K562 (cell line): ENCODE data around the gene NEUROD2. TPM values are rescaled to one million over a fixed set of nuclear protein-coding genes. Genes with fewer than 3 reads are reported as not detected.

Experiments
- ATAC-seq: fragments of 200-7000 bp; cut with Tn5 transposase; 3 replicates; pipeline ENCODE4 v1.9.1; 2020; ENCODE audit warnings: moderate library complexity
- BruUV-seq: library from RNA; stranded (reverse); fragments of 400-500 nt; replicated peaks from 2 replicates; lab custom pipeline; 2021; lab: Mats Ljungman, UMichigan
- CTCF ChIA-PET: fragments of 300-600 bp; formaldehyde crosslinking; extraction: SDS; loops from one replicate; lab custom pipeline; 2021; ENCODE audit warnings: low intra/inter-chr PET ratio; lab: Yijun Ruan, JAX
- POLR2A ChIA-PET: fragments of 300-600, 350-650 bp; sonication (Branson Sonifier 250); formaldehyde crosslinking; extraction: SDS; loops from one replicate; lab custom pipeline; 2021; ENCODE audit warnings: antibody characterized with exemption, inconsistent platforms; lab: Yijun Ruan, JAX
- DNase-seq, 4 experiments: peaks; one replicate each; pipeline versions ENCODE4 v3.0.0 to v3.0.0-alpha.2; 2011 to 2018; ENCODE audit warnings: low spot score in 3 of 4, mixed read lengths in 3 of 4; ENCODE audit errors: extremely low read depth in 1 of 4
- FAIRE-seq: peaks from 2 replicates; lab custom pipeline; 2011; peaks lifted over from hg19 to GRCh38; lab: Jason Lieb, UNC
- H2AFZ ChIP-seq: 2 replicates; pipeline ENCODE4 v1.6.0; 2011; ENCODE audit warnings: low read depth, low read length, control low read depth, inconsistent platforms
- H3K27ac ChIP-seq: fragments of 200-600 bp; 3 replicates; pipeline ENCODE4 v1.8.0; 2011; ENCODE audit warnings: low read depth, mild to moderate bottlenecking, control low read depth, inconsistent platforms, low read length, moderate library complexity, mixed read lengths; ENCODE audit errors: extremely low read depth
- H3K27me3 ChIP-seq, 2 experiments: fragments of 300-600 bp in 1 of 2; 2 replicates in 1 of 2; 3 replicates in 1 of 2; pipeline versions ENCODE4 v1.6.0 to v1.8.0; 2011; ENCODE audit warnings: inconsistent platforms in 2 of 2, low read length in 2 of 2, mild to moderate bottlenecking in 1 of 2, mixed read lengths in 1 of 2, moderate library complexity in 1 of 2; ENCODE audit not compliant: control insufficient read depth in 2 of 2, insufficient read depth in 2 of 2
- H3K36me3 ChIP-seq: fragments of 300-600 bp; 3 replicates; pipeline ENCODE4 v1.8.0; 2011; ENCODE audit warnings: mild to moderate bottlenecking, low read length, inconsistent platforms; ENCODE audit not compliant: control insufficient read depth, insufficient read depth
- H3K4me1 ChIP-seq, 2 experiments: fragments of 200-600 bp in 1 of 2; replicated peaks in 1 of 2; 2 replicates in 1 of 2; 3 replicates in 1 of 2; pipeline versions ENCODE4 v1.5.1 to v1.8.0; 2011; ENCODE audit warnings: inconsistent platforms in 2 of 2, low read length in 2 of 2, mild to moderate bottlenecking in 1 of 2, mixed read lengths in 1 of 2, moderate library complexity in 1 of 2; ENCODE audit not compliant: control insufficient read depth in 2 of 2, insufficient read depth in 2 of 2
- H3K4me2 ChIP-seq: 2 replicates; pipeline ENCODE4 v1.6.1; 2011; ENCODE audit warnings: low read length, control low read depth, inconsistent platforms, mixed read lengths; ENCODE audit not compliant: insufficient read depth
- H3K4me3 ChIP-seq: fragments of 200-600 bp; sonication (generic), shearing (Covaris generic); 2 replicates; pipeline ENCODE4 v1.5.1; 2016; ENCODE audit warnings: control low read depth, inconsistent platforms
- H3K79me2 ChIP-seq: fragments of 200-600 bp; 3 replicates; pipeline ENCODE4 v1.8.0; 2011; ENCODE audit warnings: low read length, inconsistent platforms; ENCODE audit not compliant: control insufficient read depth, insufficient read depth
- H3K9ac ChIP-seq, 2 experiments: 2 replicates each; pipeline versions ENCODE4 v1.6.0 to v1.6.1; 2011; ENCODE audit warnings: low read depth in 2 of 2, low read length in 2 of 2, control low read depth in 1 of 2, inconsistent platforms in 1 of 2, mild to moderate bottlenecking in 1 of 2, mixed read lengths in 1 of 2; ENCODE audit not compliant: insufficient read depth in 1 of 2
- H3K9me1 ChIP-seq: one replicate; pipeline ENCODE4 v1.6.0; 2011; ENCODE audit warnings: inconsistent platforms, mild to moderate bottlenecking, low read length, moderate library complexity; ENCODE audit not compliant: control insufficient read depth, insufficient read depth
- H3K9me3 ChIP-seq: replicated peaks from 2 replicates; pipeline ENCODE4 v1.5.1; 2011; ENCODE audit warnings: low read depth, low read length, inconsistent platforms; ENCODE audit not compliant: control insufficient read depth, insufficient read depth
- H4K20me1 ChIP-seq: replicated peaks from 2 replicates; pipeline ENCODE4 v1.6.1; 2011; ENCODE audit warnings: low read length, inconsistent platforms, mixed read lengths; ENCODE audit not compliant: control insufficient read depth, insufficient read depth
- MCM5 ChIP-seq: fragments of 450-650 bp; IDR thresholded peaks from 2 replicates; pipeline ENCODE4 v1.6.1; 2016; ENCODE audit warnings: low read depth
- SRSF3 ChIP-seq: fragments of 200-400 bp; formaldehyde crosslinking; IDR thresholded peaks from 2 replicates; pipeline ENCODE4 v1.6.1; 2016; ENCODE audit warnings: mild to moderate bottlenecking, low read length, moderate library complexity; ENCODE audit not compliant: insufficient read depth
- ZNF436 ChIP-seq: fragments of 250-450, 450-650 bp; sonication (Bioruptor Pico); formaldehyde crosslinking; IDR thresholded peaks from 2 replicates; pipeline ENCODE4 v1.7.0; 2020; ENCODE audit warnings: mild to moderate bottlenecking
- ZNF696 ChIP-seq: fragments of 250-450 bp; sonication (Bioruptor Pico); conservative IDR thresholded peaks from 2 replicates; pipeline ENCODE4 v1.4.0; 2020; ENCODE audit warnings: mild to moderate bottlenecking, moderate library complexity
- WGBS: fragments of 100-300 bp; shearing (Covaris generic); methylation state at CpG from one replicate; pipeline ENCODE4 v1.1.6; 2016; ENCODE audit warnings: low coverage, mixed read lengths; ENCODE audit not compliant: insufficient coverage; ENCODE audit errors: missing lambda C conversion rate; 5-methylcytosine and 5-hydroxymethylcytosine counted together
- in situ Hi-C: fragments of 300-500 bp; cut with MboI; formaldehyde crosslinking; loops from 4 replicates; pipeline ENCODE4 v1.15.0; 2018; ENCODE audit warnings: inconsistent platforms, mixed read lengths
- intact Hi-C: fragments of 100-400 bp; cut with micrococcal nuclease; formaldehyde crosslinking; loops from 2 replicates; pipeline ENCODE4 v1.14.2; 2022
- polyA plus RNA-seq, 8 experiments: library from polyadenylated mRNA; depleted of rRNA in 4 of 8; stranded (reverse) in 5 of 8; unstranded in 3 of 8; fragments of >200 nt; fragmentation: Nextera tagmentation in 2 of 8; fragmentation: Illumina TruSeq in 1 of 8; extraction: Ambion mirVana in 2 of 8; extraction: Trizol in 1 of 8; gene quantifications; 2 replicates each; pipeline versions ENCODE4 v1.2.1 to v1.2.3, GENCODE V29; 2011 to 2014; ENCODE audit warnings: inconsistent platforms in 1 of 8, missing spikeins in 1 of 8
- total RNA-seq, 7 experiments: library from RNA; depleted of rRNA in 6 of 7; stranded (reverse); fragments of >200 nt in 6 of 7; fragmentation: Illumina TruSeq in 2 of 7; extraction: Trizol in 2 of 7; gene quantifications; 2 replicates each; pipeline versions ENCODE4 v1.2.1 to v1.2.3, GENCODE V29; 2011 to 2021; ENCODE audit warnings: low replicate concordance in 1 of 7
- TF ChIP-seq, protein P1 (sequence below): sonication (generic); formaldehyde crosslinking; IDR thresholded peaks from 2 replicates; pipeline ENCODE4 v1.8.0; 2023; ENCODE audit warnings: mild to moderate bottlenecking, missing genetic modification reagents

NEUROD2 gene
- total and polyA plus RNA-seq, 9 of the 15 experiments (the other 6 are each of a cell fraction or from before 2014, with no cell fraction given), result not detected

- peak; percentile 54 for FAIRE-seq
- intact Hi-C loops, result no loop called here
- Histone ChIP-seq H4K20me1 (no peaks in the 10 kb centered on the region), H3K9ac (no peak overlapping the region), H3K9me3 (no peaks in the 10 kb centered on the region), H3K4me3 (no peak overlapping the region), H3K27ac (no peak overlapping the region), H3K79me2 (no peaks in the 10 kb centered on the region), H3K4me2 (no peak overlapping the region)
- no peak for ATAC-seq
- 12% methylated on average over 6 of the region's 6 CpGs for WGBS
- no TSS peak for BruUV-seq
- POLR2A ChIA-PET, result interaction anchor here (0.6 to 1.3 kb wide), 2 partner anchors 16 to 586 kb away, joined by 3 read pairs; no protein-coding TSS in a partner anchor
- TF ChIP-seq ZNF696 (CRISPR knock-in tag) (no peak), MCM5 (no peak), ZNF436 (no peak), SRSF3 (no peak)
- TF ChIP-seq, protein P1, sequence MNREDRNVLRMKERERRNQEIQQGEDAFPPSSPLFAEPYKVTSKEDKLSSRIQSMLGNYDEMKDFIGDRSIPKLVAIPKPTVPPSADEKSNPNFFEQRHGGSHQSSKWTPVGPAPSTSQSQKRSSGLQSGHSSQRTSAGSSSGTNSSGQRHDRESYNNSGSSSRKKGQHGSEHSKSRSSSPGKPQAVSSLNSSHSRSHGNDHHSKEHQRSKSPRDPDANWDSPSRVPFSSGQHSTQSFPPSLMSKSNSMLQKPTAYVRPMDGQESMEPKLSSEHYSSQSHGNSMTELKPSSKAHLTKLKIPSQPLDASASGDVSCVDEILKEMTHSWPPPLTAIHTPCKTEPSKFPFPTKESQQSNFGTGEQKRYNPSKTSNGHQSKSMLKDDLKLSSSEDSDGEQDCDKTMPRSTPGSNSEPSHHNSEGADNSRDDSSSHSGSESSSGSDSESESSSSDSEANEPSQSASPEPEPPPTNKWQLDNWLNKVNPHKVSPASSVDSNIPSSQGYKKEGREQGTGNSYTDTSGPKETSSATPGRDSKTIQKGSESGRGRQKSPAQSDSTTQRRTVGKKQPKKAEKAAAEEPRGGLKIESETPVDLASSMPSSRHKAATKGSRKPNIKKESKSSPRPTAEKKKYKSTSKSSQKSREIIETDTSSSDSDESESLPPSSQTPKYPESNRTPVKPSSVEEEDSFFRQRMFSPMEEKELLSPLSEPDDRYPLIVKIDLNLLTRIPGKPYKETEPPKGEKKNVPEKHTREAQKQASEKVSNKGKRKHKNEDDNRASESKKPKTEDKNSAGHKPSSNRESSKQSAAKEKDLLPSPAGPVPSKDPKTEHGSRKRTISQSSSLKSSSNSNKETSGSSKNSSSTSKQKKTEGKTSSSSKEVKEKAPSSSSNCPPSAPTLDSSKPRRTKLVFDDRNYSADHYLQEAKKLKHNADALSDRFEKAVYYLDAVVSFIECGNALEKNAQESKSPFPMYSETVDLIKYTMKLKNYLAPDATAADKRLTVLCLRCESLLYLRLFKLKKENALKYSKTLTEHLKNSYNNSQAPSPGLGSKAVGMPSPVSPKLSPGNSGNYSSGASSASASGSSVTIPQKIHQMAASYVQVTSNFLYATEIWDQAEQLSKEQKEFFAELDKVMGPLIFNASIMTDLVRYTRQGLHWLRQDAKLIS, result no peak
- TF ChIP-seq, all 486 proteins: peak for 0
- DNase-seq, result no peak
- Histone ChIP-seq H3K27me3 (no peaks in the 10 kb centered on the region), H2AFZ (0 out of 2 replicates have a peak overlapping the region, but pooled peaks have one; percentile 12), H3K36me3 (no peaks in the 10 kb centered on the region), H3K9me1 (no peaks in the 10 kb centered on the region), H3K4me1 (peaks cover 13 to 47% of the 10 kb centered on the region in 2 experiments)
- CTCF ChIA-PET, result no interaction called here
- in situ Hi-C loops, result no loop called here
These were observed 23.7 kb upstream of the NEUROD2 start for GRCh38 chr17:39631403-39631802.
